Endodermal cell (in vitro differentiated cells): ENCODE measurements around the gene SOSTDC1. TPM values are rescaled to one million over a fixed set of nuclear protein-coding genes. Genes with fewer than 3 reads are reported as not detected.

ENCODE experiments used
- DNase-seq: peaks from one replicate; pipeline ENCODE4 v3.0.0-alpha.2; 2017
- H3K27ac ChIP-seq: 2 replicates; pipeline ENCODE4 v1.5.1; 2013; ENCODE audit warnings: mild to moderate bottlenecking, low read depth, low read length, moderate library complexity
- H3K27me3 ChIP-seq: 2 replicates; pipeline ENCODE4 v1.6.1; 2013; ENCODE audit warnings: mild to moderate bottlenecking, low read length, moderate library complexity; ENCODE audit not compliant: insufficient read depth, control insufficient read depth, poor library complexity, severe bottlenecking
- H3K36me3 ChIP-seq: 2 replicates; pipeline ENCODE4 v1.7.0; 2013; ENCODE audit warnings: mild to moderate bottlenecking, low read length, moderate library complexity; ENCODE audit not compliant: control insufficient read depth, insufficient read depth
- H3K4me1 ChIP-seq: one replicate; pipeline ENCODE4 v1.7.0; 2013; ENCODE audit warnings: low read length; ENCODE audit not compliant: control insufficient read depth, insufficient read depth
- H3K4me3 ChIP-seq: 2 replicates; pipeline ENCODE4 v1.5.1; 2013; ENCODE audit warnings: mild to moderate bottlenecking, low read length, moderate library complexity
- H3K9ac ChIP-seq: 2 replicates; pipeline ENCODE4 v1.6.1; 2013; ENCODE audit warnings: mild to moderate bottlenecking, low read length, moderate library complexity; ENCODE audit not compliant: poor library complexity, severe bottlenecking; ENCODE audit errors: extremely low read depth
- H3K9me3 ChIP-seq: 2 replicates; pipeline ENCODE4 v1.6.1; 2013; ENCODE audit warnings: mild to moderate bottlenecking, low read length, moderate library complexity; ENCODE audit not compliant: control insufficient read depth
- H3K27ac Mint-ChIP-seq: 2 replicates; pipeline ENCODE4 v1.8.0; 2020; ENCODE audit warnings: mixed read lengths
- H3K27me3 Mint-ChIP-seq: 2 replicates; pipeline ENCODE4 v1.8.0; 2021; ENCODE audit warnings: mild to moderate bottlenecking, mixed read lengths; ENCODE audit not compliant: insufficient read depth
- H3K36me3 Mint-ChIP-seq: 2 replicates; pipeline ENCODE4 v1.8.0; 2020; ENCODE audit warnings: low read depth, mixed read lengths
- H3K4me1 Mint-ChIP-seq: 2 replicates; pipeline ENCODE4 v1.8.0; 2020; ENCODE audit warnings: mixed read lengths
- H3K4me3 Mint-ChIP-seq: 2 replicates; pipeline ENCODE4 v1.8.0; 2020; ENCODE audit warnings: mild to moderate bottlenecking, moderate library complexity, mixed read lengths
- H3K9me3 Mint-ChIP-seq: 2 replicates; pipeline ENCODE4 v1.8.0; 2020; ENCODE audit warnings: mild to moderate bottlenecking, mixed read lengths
- CTCF ChIP-seq: fragments of 200-600 bp; sonication (generic); conservative IDR thresholded peaks from 2 replicates; pipeline ENCODE4 v1.5.0; 2021; ENCODE audit warnings: antibody characterized with exemption, mild to moderate bottlenecking
- WGBS, 2 experiments: methylation state at CpG; one replicate each; pipeline versions ENCODE4 v1.1.5 to v1.1.7; 2013; ENCODE audit warnings: missing lambda C conversion rate in 2 of 2, mixed read lengths in 1 of 2; ENCODE audit not compliant: insufficient coverage in 1 of 2, insufficient read length in 1 of 2; 5-methylcytosine and 5-hydroxymethylcytosine counted together
- long read RNA-seq, 4 experiments: library from polyadenylated mRNA in 2 of 4; library from RNA in 1 of 4; library from capped mRNA in 1 of 4; stranded (forward) in 3 of 4; unstranded in 1 of 4; transcript quantifications; one replicate each; pipeline ENCODE4 v2.0.0, GENCODE V29; 2020 to 2021; ENCODE audit warnings: inconsistent platforms in 1 of 4
- polyA plus RNA-seq, 2 experiments: library from polyadenylated mRNA; stranded (reverse); fragments of 50-300 nt; gene quantifications; one replicate each; pipeline ENCODE4 v1.2.3, GENCODE V29; 2013
- total RNA-seq, 2 donors: library from RNA; stranded (reverse); fragmentation: NEBNext Ultra II Directional in 1 of 2; extraction: Animal tissue kit (Norgen Biotek cat#: 25700) in 1 of 2; gene quantifications; 2 replicates in 1 of 2; 3 replicates in 1 of 2; pipeline ENCODE4 v1.2.1, GENCODE V29; 2021

Gene SOSTDC1, protein sequence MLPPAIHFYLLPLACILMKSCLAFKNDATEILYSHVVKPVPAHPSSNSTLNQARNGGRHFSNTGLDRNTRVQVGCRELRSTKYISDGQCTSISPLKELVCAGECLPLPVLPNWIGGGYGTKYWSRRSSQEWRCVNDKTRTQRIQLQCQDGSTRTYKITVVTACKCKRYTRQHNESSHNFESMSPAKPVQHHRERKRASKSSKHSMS
- total RNA-seq, result under 1 TPM; 0.13 to 0.29 TPM
- polyA plus RNA-seq (2013, experiment 1 of 2), result 7.1 TPM
- 6.4 TPM for polyA plus RNA-seq (2013, experiment 2 of 2)
- long read RNA-seq, experiment 1, result 0 reads
- long read RNA-seq, experiment 2, result 0 reads
- long read RNA-seq, experiment 3, result 0 reads
- long read RNA-seq, experiment 4, result 0 reads

DNA sequence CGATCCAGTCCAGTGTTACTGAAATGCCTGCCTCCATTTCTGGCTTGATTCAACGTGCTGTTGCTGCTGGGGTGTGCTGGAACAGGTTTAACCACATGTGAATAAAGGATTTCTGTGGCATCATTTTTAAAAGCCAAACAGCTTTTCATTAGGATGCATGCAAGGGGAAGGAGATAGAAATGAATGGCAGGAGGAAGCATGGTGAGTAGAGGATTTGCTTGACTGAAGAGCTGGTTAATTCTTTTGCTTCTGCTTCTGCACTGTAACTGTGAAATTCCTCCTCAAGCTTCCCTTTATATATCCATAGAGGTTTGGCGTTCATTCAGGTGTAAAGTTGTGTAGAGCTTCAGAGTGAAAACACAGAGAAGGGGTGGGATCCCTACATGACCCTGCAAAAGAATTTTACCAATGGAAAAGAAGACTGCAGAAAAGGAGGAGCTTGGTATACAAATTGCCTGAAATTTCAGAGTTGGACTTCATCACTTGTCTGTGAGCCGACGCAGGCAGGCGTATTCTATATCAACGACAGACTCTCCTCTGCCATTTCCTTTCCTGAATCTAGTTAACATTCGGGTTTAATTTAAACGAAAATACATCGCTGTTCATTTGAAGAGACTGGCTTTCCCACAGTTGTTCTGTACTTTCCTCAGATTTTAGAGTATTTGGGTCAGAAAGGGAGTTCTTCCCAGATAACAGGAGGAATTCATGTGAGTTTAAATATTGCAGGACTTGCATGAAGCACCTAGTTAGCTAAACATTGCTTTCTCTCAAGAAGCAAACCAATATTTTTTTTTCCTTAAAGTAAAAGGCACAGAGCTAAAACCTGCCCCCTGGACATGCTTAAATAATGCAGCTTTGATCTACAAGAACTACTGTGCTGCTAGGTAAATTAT, at the start of gene SOSTDC1:
SOSTDC1 (minus strand) TSS at position 270 of the 893 bp plus-strand sequence; CDS start at position 200, 70 bp downstream.
- WGBS, 2 experiments, result 57 to 65% methylated on average over 8 to 10 of the region's 10 CpGs
- Mint-ChIP-seq H3K36me3 (no peaks in the 10 kb centered on the region), H3K4me3 (no peak within 1 kb of the TSS), H3K27ac (peak within 1 kb of the TSS; percentile 58), H3K9me3 (no peaks in the 10 kb centered on the region), H3K4me1 (peaks cover 18% of the 10 kb centered on the region), H3K27me3 (no peaks in the 10 kb centered on the region)
- Histone ChIP-seq H3K9me3 (no peaks in the 10 kb centered on the region), H3K4me3 (peak within 1 kb of the TSS; percentile 23), H3K27ac (no peak within 1 kb of the TSS), H3K4me1 (peaks cover 3% of the 10 kb centered on the region), H3K9ac (no peak within 1 kb of the TSS), H3K27me3 (no peaks in the 10 kb centered on the region), H3K36me3 (no peaks in the 10 kb centered on the region)
- TF ChIP-seq CTCF, result no peak
- DNase-seq, result peak; percentile 54

GRCh38 chr7:16514729-16515128, 49.2 kb upstream of the SOSTDC1 start:
- no peak for TF ChIP-seq CTCF
- no peak overlapping the region for H3K9ac ChIP-seq
- Mint-ChIP-seq H3K27me3 (no peaks in the 10 kb centered on the region), H3K4me1 (peaks cover 21% of the 10 kb centered on the region), H3K9me3 (no peaks in the 10 kb centered on the region), H3K4me3 (no peak overlapping the region), H3K27ac (no peak overlapping the region), H3K36me3 (no peaks in the 10 kb centered on the region)
- H3K27ac ChIP-seq, result no peak overlapping the region
- peaks cover under 1% of the 10 kb centered on the region for H3K9me3 ChIP-seq
- no peak overlapping the region for H3K4me3 ChIP-seq
- peaks cover 11% of the 10 kb centered on the region for H3K4me1 ChIP-seq
- H3K27me3 ChIP-seq, result no peaks in the 10 kb centered on the region
- no peak for DNase-seq
- no peaks in the 10 kb centered on the region for H3K36me3 ChIP-seq

DNA sequence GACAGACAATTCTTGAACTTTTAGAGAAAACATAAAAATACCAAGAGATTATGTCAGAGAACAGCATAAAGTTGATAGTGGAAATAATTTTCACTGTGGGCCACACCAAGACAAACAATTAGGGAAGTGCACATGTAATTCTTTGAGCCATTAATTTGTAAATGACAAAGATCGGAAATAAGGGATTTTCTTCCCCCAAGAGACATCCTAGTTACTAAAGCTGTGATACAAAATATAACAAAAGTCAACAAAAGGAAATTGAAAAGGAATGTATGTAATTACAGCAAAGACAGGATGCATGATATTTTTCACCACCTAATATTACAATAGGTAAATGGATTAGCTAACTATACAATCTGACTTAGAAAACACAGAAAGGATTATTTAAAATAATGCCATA, 48.7 kb upstream of the SOSTDC1 start:
- Mint-ChIP-seq H3K4me1 (peaks cover 21% of the 10 kb centered on the region), H3K9me3 (no peaks in the 10 kb centered on the region), H3K4me3 (no peak overlapping the region), H3K27me3 (no peaks in the 10 kb centered on the region), H3K36me3 (no peaks in the 10 kb centered on the region), H3K27ac (no peak overlapping the region)
- Histone ChIP-seq H3K4me3 (no peak overlapping the region), H3K4me1 (peaks cover 11% of the 10 kb centered on the region), H3K27ac (no peak overlapping the region), H3K36me3 (no peaks in the 10 kb centered on the region), H3K9me3 (no peaks in the 10 kb centered on the region), H3K27me3 (no peaks in the 10 kb centered on the region), H3K9ac (no peak overlapping the region)
- no peak for DNase-seq
- WGBS, 2 experiments, result 100% methylated on average over 1 of the region's 1 CpG; no CpG with 5 or more reads in 1 of the 2 experiments
- TF ChIP-seq CTCF, result no peak
